ENCODE results near the gene PLOD1.
"Not testable (repeated sequence)": the region's sequence is repeated elsewhere in the genome, so short reads cannot be mapped to it uniquely, and the experiment has no call there.

Gene PLOD1

DNA sequence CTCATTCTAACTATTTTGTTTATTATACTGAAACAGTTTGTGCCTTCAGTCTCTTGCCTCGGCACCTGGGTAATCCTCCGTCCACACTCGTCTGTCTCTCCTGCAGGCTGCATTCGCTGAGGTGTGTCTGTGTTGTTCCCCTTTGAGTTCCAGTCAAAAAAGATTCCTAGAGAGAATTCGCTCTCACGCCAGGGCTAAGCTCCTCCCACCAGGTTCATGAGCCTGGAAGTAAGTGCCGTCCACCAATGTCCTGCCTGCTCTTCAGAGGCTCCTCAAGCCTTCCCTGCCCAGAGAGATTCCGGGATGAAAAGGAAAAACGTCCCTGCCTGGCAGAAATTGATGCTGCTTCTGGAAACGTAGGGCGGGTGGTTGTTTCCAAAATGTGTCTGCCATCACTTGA is 21.2 kb upstream of the PLOD1 start:
- no peak for DNase-seq

DNA sequence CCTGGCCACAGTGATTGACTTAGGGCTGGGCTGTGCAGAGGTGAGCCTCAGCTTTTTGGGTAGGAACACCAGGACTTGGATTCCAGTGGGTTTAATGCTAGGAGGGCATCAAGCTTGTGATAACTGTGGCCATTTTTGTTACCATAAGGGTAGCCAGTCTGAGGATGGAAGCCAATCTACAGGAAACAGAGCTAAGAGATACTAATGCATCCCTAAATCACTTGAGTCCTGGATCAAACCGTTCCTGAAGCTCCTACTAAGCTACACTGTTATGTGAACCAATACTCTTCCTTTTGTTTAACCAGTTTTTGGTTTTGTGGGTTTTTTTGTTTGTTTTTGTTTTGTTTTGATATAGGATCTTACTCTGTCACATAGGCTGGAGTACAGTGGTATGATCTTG is 20.5 kb upstream of the PLOD1 start:
- no peak for DNase-seq

DNA sequence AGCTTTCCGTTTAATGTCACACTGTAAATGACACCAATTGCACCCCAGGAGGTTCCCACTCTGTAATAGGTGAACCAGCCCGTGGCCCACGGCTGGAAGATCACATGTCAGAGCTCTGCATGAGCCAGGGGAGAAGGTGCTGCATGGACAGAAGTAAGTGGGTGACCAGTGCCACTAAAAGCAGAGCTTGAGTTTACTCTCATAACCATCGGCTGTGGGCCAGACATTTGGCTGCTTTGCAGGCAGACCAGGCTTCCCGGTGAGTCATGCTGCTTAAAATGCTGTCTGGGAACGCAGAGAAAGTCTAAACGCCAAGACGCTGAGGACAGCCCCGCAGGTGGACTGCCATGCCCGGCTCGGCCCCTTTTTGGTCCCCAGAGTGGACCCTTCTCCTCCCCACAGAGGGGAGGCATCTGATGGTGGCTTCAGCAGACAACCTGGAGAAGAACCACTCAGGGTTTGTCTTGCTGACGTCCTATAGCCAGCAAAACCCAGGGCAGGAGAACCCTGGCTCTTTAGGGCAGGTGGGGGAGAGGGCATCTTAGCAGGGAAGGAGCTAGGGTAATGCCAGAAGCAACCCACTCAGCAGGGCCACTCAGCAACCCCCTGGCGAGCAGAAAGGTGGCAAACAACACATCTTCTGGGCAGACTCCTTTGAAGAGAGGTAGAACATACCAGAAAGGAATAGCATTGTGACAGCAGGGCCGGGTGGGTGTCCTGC is 15.6 kb upstream of the PLOD1 start:
- DNase-seq = no peak

DNA sequence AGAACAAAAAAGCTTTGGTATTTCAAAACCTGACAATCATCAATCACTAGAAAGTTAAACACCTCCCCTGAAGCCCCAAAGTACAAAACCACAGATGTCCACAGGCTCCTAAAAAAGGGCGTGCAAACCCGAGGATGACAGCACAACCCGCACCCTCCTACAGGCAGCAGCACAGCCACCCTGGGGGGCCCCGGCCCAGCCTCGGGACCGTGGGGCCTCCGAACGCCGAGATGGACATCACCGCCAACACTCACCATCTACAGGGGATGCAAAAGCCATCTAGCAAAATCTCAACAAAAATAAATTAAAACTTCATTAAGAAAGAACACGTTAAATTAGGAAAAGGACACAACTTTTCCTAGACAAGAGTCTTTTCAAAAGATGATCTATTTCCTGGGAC is 14.9 kb upstream of the PLOD1 start:
- DNase-seq = no peak

DNA sequence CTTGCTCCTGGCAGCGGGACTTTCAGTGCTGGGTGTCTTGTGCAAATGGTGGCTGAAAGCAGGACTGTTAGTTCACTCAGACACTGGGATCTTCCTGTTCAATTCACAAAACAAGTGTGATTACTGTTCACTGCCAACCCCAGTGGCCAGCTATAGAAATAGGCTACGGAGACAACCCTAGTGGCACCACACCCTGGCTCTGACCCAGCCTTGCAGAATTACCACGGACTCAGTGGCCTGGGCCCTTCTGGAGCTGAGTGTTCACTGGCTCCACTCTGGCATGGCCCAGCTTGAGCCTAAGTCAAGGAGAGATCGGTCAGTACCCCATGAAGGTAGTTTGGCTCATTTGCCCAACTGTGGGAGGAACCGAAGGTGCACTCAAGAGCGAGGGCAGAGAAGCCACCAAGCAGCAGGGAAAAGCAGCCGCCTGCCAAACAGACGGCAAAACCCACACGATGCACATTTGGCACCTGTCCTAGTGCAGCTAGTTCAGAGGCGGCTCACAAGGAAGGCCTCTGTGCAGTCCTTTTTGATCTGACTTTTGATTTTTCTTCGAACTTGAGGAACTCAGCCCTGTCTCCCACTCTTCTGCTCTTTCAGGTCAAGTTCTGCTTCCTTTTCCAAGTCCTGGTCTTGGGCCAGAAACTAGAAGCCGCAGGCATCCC is 14.1 kb upstream of the PLOD1 start:
- no peak for DNase-seq

DNA sequence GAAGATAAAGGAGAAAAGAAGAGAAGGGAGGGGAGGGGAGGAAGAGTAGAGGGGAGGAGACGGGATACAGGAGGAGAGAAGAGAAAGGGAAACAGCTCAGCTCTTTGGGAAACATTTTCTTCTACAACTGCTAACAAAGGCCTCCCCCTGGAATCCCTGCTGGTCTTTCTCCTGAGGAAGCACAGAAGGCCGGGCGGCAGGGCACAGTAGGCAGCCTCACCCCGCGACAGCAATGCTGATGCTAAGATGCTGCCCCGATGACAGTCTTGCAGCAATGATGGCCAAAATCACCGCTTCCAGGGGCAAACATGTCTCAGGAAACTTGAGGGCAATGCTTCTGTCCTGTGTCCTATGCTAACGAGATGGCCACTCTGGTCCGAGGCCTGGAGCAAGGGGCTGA is 13.5 kb upstream of the PLOD1 start:
- no peak for DNase-seq

DNA sequence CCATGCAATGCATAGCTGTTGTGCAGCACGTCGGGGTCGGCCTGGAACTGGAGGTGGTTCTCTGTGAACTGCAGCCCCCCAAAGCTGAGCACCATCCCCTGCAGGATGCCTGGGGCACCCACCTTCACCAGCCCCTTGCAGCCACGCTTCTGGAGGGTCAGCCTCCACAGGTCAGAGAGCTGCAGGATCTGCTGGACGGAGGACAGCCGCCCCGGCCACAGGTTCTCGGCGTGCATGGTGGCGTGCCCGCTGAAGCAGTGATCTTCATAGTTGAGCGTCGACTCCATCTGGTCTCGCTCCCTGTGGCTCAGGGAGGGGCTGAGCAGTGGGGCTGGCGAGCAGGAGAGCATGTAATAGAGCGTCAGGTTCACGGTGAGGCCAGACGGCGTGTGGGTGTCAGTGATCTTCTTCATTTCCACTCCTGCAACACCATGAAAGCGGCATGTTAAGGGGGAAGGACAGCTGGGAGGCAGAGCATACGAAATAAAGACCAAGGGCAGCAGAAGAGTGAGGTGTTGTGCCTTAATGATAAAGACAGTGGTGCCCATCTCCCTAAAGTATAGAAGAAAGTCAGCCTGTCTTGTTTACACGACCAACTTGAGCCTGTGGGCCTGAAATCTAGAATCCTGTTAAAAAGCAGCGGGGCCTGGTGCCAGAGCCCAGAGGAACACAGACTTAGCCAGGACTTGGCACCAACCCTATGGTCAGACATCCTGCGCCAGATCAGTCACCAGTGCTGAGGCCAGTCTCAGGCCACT is 11.3 kb upstream of the PLOD1 start:
- DNase-seq = no peak

DNA sequence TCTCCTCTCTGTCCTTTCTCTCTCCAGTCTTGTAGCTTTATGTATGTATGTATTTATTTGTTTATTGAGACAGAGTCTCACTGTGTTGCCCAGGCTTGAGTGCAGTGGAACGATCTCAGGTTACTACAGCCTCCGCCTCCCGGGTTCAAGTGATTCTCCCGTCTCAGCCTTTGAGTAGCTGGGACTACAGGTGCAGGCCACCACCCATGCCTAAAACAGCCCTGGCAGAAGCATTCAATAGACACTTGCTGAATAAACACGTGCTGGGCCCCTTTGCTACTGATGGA is 10.7 kb upstream of the PLOD1 start:
- DNase-seq = no peak

DNA sequence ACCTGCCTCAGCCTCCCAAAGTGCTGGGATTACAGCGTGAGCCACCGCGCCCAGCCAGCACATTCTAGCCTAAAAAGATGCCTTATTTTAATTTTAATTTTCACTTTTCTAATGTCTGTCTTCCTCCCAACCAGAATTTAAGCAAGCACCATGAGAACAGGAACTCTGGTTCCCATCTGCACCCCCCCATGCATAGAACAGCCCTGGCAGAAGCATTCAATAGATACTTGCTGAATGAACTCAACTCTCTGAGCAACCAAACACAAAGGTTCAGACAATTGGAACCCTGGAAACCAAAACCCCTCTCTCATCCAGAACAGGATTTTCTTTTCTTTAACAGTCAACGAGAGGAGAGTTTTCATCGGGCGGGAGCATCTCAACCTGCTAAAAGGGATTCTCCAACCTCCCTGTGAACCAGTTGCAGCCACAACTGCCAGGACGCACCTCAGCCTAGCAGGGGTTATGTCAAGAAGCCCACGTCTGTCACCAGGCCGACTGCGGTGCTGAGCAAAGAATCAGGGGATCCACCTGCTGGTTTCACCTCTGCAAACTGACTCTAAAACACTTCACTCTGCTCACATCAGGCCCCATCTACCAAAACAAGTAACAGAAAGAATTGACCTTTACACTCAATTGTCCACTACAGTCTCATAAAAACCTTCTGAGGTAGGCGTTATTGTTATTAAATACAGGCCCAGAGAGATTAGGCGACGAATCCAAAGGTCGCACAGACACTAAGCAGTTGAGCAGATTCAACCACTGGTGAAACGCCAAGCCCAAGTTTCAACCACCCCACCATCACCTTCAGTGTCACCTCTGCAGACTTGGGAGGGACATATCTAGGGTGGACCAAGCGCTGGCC is 10.0 kb upstream of the PLOD1 start:
- DNase-seq = no peak

DNA sequence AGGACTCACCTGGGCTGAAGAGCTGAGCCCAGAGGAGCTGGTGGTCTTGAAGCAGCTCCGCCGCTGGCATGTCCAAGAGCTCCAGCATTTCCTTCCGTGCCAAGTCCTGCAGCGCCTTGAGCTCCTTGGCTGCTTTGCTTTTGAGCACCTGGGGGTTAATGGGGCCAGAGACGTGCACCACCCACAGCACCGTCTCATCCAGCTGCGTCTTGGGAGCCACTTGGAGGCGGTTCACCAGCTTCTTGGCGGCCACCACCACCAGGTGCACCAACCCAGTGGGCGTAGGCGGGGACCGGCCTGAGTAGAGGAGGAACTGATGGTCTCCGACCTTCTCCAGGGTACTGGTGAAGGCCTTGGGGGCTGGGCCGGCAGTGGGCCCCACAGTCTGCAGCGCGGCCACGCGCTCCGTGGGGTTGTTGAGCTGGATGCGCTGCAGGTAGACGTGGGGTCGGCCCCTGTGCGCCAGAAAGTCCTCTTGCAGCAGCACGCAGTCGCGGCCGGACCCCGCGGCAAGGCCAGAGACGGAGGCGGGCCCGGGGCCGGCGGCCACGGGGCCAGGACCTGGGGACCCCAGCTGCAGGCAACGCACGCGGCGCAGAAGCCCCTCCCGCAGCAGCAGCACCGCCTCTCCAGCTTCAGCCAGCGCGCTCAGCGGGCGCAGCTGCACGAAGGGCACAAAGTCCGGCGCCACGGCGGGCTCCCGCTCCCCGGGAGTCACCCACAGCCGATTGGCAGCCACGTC is 9.2 kb upstream of the PLOD1 start:
- DNase-seq = not testable (repeated sequence)

DNA sequence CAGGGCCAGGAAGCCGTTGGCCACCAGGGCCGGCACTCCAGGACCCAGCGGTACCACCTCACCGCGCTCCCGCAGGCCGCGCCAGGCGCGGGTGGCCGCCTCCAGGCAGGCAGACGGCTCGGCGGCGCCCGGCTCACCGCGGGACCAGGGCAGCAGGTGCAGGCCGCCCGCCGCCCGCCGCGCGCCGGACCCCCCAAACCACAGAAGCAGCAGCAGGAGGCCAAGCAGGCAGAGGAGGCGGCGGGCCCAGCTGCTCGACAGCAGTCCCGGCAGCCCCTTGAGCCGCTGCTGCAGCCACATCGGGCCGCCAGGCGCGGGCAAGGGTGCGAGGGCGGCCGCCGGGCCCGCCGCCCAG is 8.6 kb upstream of the PLOD1 start:
- no peak for DNase-seq

DNA sequence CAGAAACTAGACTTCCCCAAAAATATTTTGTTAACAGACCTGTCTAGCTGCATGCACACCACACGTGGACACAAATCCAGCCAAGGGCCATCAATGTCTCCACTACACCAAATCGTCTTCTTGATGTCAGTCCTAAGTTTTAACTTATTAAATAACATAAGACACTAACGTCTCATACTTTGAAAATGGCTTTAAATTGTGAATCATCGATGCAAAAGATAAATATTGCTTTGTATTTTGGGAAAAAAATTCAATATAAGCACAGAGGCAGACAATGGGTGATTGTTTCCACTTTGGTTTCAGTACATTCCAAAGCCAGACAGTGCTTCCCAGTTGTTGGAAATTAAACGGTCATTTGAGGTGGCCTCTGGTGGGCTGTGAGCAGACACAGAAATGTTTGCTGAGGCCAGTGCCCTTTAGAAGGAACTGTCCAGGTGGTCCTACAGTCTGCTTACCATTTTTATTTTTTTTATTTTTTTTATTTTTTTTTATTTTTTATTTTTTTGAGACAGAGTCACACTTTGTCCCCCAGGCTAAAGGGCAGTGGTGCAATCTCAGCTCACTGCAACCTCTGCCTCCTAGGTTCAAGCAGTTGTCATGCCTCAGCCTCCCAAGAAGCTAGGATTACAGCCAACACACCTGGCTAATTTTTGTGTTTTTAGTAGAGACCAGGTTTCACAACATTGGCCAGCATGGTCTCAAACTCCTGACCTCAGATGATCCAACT is 6.5 kb upstream of the PLOD1 start:
- DNase-seq = no peak

DNA sequence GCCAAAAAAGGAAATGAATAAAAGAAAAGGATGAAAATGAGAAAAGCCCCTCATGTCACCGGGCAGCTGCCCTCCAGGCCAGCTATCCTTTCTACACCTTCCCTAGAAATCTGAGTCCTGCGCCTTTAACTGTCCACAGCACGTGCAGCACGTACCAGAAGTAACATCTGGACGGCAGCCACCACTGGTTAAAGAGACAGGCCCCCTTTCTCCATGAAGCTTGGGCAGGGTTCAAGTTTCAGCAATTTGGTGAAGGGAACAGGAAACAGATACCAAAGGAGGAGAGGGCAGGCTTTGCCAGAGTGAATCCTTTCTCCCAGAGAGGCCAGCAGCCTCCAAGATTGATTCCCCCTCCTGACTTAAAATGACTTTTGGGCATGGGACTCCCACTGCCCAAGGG is 4.7 kb upstream of the PLOD1 start:
- no peak for DNase-seq

DNA sequence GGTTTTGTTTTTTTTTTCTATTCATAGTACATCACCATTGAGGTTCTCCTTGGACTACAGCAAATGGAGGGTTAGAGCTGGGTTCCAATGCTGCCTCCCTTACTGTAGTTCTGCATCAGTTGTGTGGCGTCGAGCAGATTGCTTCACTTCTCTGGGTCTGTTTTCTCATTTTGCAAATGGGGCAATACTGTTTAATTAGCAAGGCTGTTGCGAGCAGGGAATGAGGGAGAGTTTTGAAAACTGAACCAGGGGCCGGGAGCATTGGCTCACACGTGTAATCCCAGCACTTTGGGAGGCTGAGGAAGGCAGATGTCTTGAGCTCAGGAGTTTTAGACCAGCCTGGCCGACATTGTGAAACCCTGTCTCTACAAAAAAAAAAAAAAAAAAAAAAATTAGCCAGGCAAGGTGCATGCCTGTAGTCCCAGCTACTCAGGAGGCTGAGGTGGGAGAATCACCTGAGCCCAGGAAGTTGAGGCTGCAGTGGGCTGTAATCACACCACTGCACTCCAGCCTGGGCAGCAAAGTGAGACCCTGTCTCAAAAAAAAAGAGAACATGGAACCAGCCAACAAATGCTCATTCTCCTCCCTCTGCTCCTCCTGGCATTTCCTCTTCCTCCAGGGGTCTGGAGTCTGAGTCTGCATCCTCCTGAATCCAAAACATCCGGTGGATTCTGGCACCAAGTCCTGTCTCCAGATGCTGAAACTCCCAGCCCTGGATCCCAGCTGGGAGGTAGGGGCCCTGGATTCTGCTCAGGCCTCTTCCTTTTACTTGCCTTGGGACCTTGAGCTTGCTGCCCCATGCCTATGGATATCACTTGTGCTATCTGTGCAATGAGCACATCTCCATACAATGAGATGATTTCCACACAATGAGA is 3.7 kb upstream of the PLOD1 start:
- no peak for DNase-seq

DNA sequence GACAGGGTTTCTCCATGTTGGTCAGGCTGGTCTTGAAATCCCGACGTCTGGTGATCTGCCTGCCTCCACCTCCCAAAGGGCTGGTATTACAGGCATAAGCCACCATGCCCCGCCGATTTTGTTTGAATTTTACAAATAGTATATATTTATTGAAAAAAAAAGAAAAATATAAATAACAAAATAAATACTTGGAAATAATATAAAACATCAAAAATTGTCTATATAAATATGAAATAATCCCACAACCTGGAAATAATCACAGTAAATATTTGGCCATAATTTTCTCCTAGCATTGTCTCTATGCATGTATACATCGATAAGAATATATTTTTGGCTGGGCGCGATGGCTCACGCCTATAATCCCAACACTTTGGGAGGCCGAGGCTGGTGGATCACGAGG is 2.7 kb upstream of the PLOD1 start:
- DNase-seq = no peak

DNA sequence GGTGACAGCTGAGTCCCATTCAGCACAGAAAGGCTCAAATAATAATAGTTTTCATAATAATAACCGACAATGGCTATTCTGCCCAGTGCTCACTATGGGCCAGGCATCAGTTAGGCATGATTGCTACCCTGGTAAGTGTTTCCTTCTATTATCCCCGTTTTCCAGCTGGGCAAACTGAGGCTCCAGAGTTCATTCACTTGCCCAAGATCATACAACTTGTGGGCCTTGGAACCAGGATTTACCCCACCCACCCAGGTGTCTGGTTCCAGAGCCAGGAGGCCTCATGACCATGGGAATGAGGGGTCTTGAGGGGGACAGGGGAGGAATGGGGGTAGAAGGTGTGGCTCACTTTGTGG is 518 bp downstream of the PLOD1 start:
- no peak for DNase-seq

DNA sequence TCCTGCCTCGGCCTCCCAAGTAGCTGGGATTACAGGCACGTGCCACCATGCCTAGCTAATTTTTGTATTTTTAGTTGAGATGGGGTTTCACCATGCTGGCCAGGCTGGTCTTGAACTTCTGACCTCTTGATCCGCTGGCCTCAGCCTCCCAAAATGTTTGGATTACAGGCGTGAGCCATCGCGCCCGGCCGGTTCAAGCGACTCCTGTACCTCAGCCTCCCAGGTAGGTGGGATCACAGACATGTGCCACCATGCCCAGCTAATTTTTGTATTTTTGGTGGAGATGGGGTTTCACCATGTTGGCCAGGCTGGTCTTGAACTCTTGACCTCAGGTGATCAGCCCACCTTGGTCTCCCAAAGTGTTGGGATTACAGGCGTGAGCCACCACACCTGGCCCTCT is 1.2 kb downstream of the PLOD1 start:
- DNase-seq = not testable (repeated sequence)

DNA sequence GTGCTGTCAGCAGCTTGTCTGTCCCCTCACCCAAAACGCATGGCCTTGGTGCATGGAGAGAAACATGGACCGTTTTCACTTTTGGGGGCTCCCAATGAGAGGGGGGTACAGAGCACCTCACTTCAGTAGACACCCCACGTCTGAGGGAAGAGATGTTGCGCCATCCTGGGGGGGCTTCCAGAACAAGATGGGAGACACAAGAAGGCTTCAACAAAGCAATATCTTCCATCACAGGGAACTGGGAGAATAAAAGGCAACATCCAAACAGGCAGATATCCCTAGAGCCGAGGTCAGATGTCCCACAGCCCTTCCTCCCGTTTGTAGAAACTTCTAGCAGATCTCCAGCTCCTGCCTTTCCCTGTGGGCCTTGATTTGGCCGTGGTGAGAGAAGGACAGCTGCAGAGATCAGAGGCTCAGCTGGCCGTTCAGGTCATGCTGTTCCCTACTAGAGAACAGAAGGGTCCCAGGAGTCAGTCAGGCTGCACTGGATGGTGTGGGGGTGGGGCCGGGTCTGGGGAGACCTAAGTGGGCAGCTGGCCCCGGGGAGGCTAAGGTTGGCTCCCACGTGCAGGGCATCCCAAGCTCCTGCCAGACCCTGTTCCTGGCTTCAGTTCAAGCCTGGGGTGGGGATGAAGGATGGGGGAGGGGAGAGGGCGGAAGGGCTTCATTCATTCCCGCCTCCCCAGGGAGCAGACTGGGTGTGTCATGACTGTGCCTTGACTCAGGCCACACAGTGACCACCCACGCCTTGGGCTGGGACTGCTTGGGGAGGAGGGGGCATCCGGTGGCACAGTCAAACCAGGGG is 4.4 kb downstream of the PLOD1 start:
- DNase-seq = no peak

DNA sequence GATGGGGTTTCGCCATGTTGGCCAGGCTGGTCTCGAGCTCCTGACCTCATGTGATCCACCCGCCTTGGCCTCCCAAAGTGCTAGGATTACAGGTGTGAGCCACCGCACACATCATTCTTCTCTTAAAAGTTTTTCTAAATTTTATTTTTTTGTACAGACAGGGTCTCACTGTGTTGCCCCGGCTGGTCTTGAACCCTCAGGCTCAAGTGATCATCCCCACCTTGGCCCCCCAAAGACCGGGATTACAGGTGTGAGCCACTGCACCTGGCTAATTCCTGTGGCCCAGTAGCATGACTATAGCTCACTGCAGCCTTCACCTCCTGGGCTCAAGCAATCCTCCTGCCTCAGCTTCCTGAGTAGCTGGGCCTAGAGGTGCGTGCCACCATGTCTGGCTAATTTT is 5.3 kb downstream of the PLOD1 start:
- DNase-seq = not testable (repeated sequence)

DNA sequence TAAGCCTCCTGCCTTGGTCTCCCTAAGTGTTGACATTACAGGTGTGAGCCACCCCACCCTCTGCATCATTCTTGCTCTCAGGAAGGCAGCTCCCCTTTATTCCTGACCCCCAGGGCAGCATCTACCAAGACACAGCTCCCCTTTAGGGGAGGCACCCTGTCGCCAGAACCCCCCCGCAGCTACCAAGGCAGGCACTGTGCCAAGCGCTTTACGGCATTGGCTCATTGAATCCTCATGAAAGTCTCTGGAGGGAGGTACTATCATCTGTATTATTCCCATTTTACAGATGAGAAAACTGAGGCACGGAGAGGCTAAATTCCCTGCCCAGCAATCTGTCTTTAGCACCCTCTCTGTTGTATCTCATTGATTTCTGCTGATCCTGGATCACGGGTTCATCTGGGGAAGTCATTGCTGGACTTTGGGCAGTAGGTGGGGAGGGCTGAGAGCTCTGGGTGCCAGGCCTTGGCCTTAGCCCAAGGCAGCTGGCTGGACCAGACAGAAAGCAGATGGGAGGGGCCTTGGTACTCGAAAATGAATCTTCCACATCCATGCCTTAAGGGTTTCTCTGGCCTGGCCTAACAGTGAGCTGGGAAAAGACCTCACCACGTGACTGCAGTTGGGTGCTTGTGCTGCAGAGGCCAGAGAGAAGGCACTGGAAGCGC is 5.9 kb downstream of the PLOD1 start:
- DNase-seq = no peak
